Transverse colon (tissue), 4 donors: ENCODE data around the gene ISCA1. TPM values are rescaled to one million over a fixed set of nuclear protein-coding genes. Genes with fewer than 3 reads are reported as not detected.

Source experiments
- DNase-seq: peaks from one replicate; pipeline ENCODE4 v3.0.0-alpha.2; 2019
- H3K27ac ChIP-seq, 4 donors: fragments of 200-600 bp; sonication (generic); 2 replicates each; pipeline ENCODE4 v1.5.1; 2016 to 2018; ENCODE audit warnings: inconsistent platforms in 4 of 4
- H3K27me3 ChIP-seq: fragments of 200-600 bp; sonication (generic); 2 replicates; pipeline ENCODE4 v1.5.1; 2017; ENCODE audit warnings: inconsistent platforms
- H3K36me3 ChIP-seq, 4 donors: fragments of 200-600 bp; sonication (generic); 2 replicates each; pipeline ENCODE4 v1.5.1; 2017 to 2019; ENCODE audit warnings: inconsistent platforms in 4 of 4
- H3K4me1 ChIP-seq, 4 donors: fragments of 200-600 bp; sonication (generic); 2 replicates each; pipeline ENCODE4 v1.5.1; 2017 to 2020; ENCODE audit warnings: inconsistent platforms in 4 of 4
- H3K4me3 ChIP-seq, 4 donors: fragments of 200-600 bp; sonication (generic); 1 replicate in 1 of 4; 2 replicates in 3 of 4; pipeline versions ENCODE4 v1.5.1 to v1.6.1; 2017 to 2019; ENCODE audit warnings: inconsistent platforms in 4 of 4
- H3K9me3 ChIP-seq, 2 donors: fragments of 200-600 bp; sonication (generic); 2 replicates each; pipeline ENCODE4 v1.5.1; 2017 to 2019; ENCODE audit warnings: inconsistent platforms in 2 of 2
- CTCF ChIP-seq, 5 experiments: fragments of 200-600 bp in 3 of 5; fragments of 450-650 bp in 2 of 5; sonication (generic) in 3 of 5; IDR thresholded peaks; 1 replicate in 2 of 5; 2 replicates in 3 of 5; pipeline ENCODE4 v1.5.1; 2016 to 2017; ENCODE audit warnings: antibody characterized with exemption in 5 of 5, inconsistent platforms in 3 of 5, mild to moderate bottlenecking in 2 of 5, moderate library complexity in 1 of 5
- EP300 ChIP-seq: sonication (generic); formaldehyde crosslinking; IDR thresholded peaks from one replicate; pipeline ENCODE4 v1.6.1; 2017; ENCODE audit warnings: antibody characterized with exemption, low read depth
- POLR2A ChIP-seq: fragments of 450-650 bp; IDR thresholded peaks from one replicate; pipeline ENCODE4 v1.6.1; 2016; ENCODE audit warnings: antibody characterized with exemption, mild to moderate bottlenecking, moderate library complexity
- POLR2AphosphoS5 ChIP-seq, 3 donors: sonication (generic); formaldehyde crosslinking; IDR thresholded peaks; one replicate each; pipeline ENCODE4 v1.6.1; 2016; ENCODE audit warnings: antibody characterized with exemption in 3 of 3
- WGBS, 2 donors: methylation state at CpG; one replicate each; pipeline ENCODE4 v1.1.5; 2018; ENCODE audit warnings: low coverage in 1 of 2; 5-methylcytosine and 5-hydroxymethylcytosine counted together
- in situ Hi-C, 4 donors: fragments of 200-750 bp; cut with MboI; loops; one replicate each; pipeline versions ENCODE4 v1.15.0 to v1.15.1; 2017; ENCODE audit warnings: low sequenced_read_pairs in 3 of 4, low pct_ligation_motif_present in 1 of 4, low pct_unique_long_range_greater_than_20kb in 1 of 4
- intact Hi-C: fragments of 100-400 bp; cut with DNase I; formaldehyde crosslinking; loops from one replicate; pipeline ENCODE4 v1.15.1; 2023; ENCODE audit warnings: low total_unique reads
- small RNA-seq, 4 donors: library from RNA; depleted of rRNA; stranded (forward); fragments of <200 nt; gene quantifications; one replicate each; pipeline ENCODE3, GENCODE V24; 2016
- total RNA-seq, 4 donors: library from RNA; depleted of rRNA; stranded (reverse); fragments of >200 nt; gene quantifications; one replicate each; pipeline ENCODE4 v1.1.0, GENCODE V29; 2016

Gene ISCA1
- total RNA-seq, 4 donors from 2014 or later: 2.2 to 38.4 (median 29.4) TPM

- Histone ChIP-seq H3K36me3 (no peaks in the 10 kb centered on the region), H3K27ac (no peak overlapping the region), H3K27me3 (no peaks in the 10 kb centered on the region), H3K4me3 (no peak overlapping the region), H3K9me3 (no peaks in the 10 kb centered on the region), H3K4me1 (no peaks in the 10 kb centered on the region)
- TF ChIP-seq CTCF (IDR thresholded peaks at IDR 0.05): no peak
- no peak for TF ChIP-seq EP300
- TF ChIP-seq POLR2AphosphoS5 (IDR thresholded peaks at IDR 0.05): no peak
- no peak for TF ChIP-seq POLR2A
- no peak for DNase-seq
- intact Hi-C loops (no loop called here), in situ Hi-C loops (no loop called here)
- 78 to 91% methylated on average over 4 to 7 of the region's 7 CpGs for WGBS, 2 donors
These were observed 65.1 kb downstream of the ISCA1 start for GRCh38 chr9:86217076-86217755.

Small RNAs within 50 kb of the gene (small RNA-seq; reads per million reads assigned to genes)
- gene AL137849.1 (0 reads per million in 4 donors), gene RN7SKP264 (0 reads per million in 4 donors)

Other genes with a start within 250 kb of the ISCA1 start
- 100 to 1,000 TPM in 3 of 4 donors, 10 to 100 TPM in 1; 96.1 to 295 (median 177) TPM for gene GOLM1, start 183.0 kb downstream of the ISCA1 start, total RNA-seq
- gene C9orf153, start 22.9 kb downstream of the ISCA1 start, total RNA-seq: under 1 TPM in 1 of 4 donors, not detected in 3; 0.48 TPM
- gene TUT7, start 71.9 kb upstream of the ISCA1 start, total RNA-seq: 10 to 100 TPM; 29.5 to 72.9 (median 43.0) TPM